GM12878 (cell line): ENCODE results near the gene NRG4. TPM values are rescaled to one million over a fixed set of nuclear protein-coding genes. Genes with fewer than 3 reads are reported as not detected.

ENCODE experiments used
- ATAC-seq: fragments of 200-7000 bp; cut with Tn5 transposase; 3 replicates; pipeline ENCODE4 v1.9.1; 2020; ENCODE audit warnings: mild to moderate bottlenecking, moderate library complexity
- BruUV-seq: library from RNA; stranded (reverse); fragments of 400-500 nt; replicated peaks from 2 replicates; lab custom pipeline; 2021; lab: Mats Ljungman, UMichigan
- CTCF ChIA-PET: fragments of 300-600 bp; sonication (Branson Sonifier 250); formaldehyde crosslinking; extraction: SDS; loops from one replicate; lab custom pipeline; 2021; ENCODE audit warnings: inconsistent platforms; lab: Yijun Ruan, JAX
- POLR2A ChIA-PET: fragments of 350-600 bp; formaldehyde crosslinking; extraction: SDS; loops from one replicate; lab custom pipeline; 2021; ENCODE audit warnings: inconsistent platforms; lab: Charles Lee
- RAD21 ChIA-PET: fragments of 300-600 bp; sonication (Branson Sonifier 250); formaldehyde crosslinking; loops from one replicate; lab custom pipeline; 2023; ENCODE audit warnings: antibody characterized with exemption; ENCODE audit not compliant: unreplicated experiment; lab: Charles Lee
- SMC1A ChIA-PET: fragments of 300-600 bp; sonication (Branson Sonifier 250); formaldehyde crosslinking; loops from one replicate; lab custom pipeline; 2023; ENCODE audit not compliant: unreplicated experiment, uncharacterized antibody; lab: Charles Lee
- DNase-seq: peaks from one replicate; pipeline ENCODE4 v3.0.0-alpha.2; 2011; ENCODE audit warnings: low read depth, low spot score
- FAIRE-seq: peaks from 3 replicates; lab custom pipeline; 2011; peaks lifted over from hg19 to GRCh38; lab: Jason Lieb, UNC
- H2AFZ ChIP-seq: 2 replicates; pipeline ENCODE4 v1.6.0; 2011; ENCODE audit warnings: low read depth, low read length, control low read depth; ENCODE audit not compliant: control insufficient read depth
- H3K27ac ChIP-seq: 2 replicates; pipeline ENCODE4 v1.5.1; 2011; ENCODE audit warnings: control low read depth; ENCODE audit not compliant: control insufficient read depth, insufficient read depth
- H3K27me3 ChIP-seq, 2 experiments: replicated peaks in 1 of 2; 2 replicates each; pipeline versions ENCODE4 v1.6.0 to v1.6.1; 2011; ENCODE audit warnings: low read length in 1 of 2; ENCODE audit not compliant: control insufficient read depth in 2 of 2, insufficient read depth in 2 of 2
- H3K36me3 ChIP-seq, 2 experiments: 2 replicates each; pipeline ENCODE4 v1.5.1; 2011; ENCODE audit warnings: low read length in 1 of 2; ENCODE audit not compliant: control insufficient read depth in 2 of 2, insufficient read depth in 2 of 2
- H3K4me1 ChIP-seq: 2 replicates; pipeline ENCODE4 v1.6.1; 2011; ENCODE audit warnings: mild to moderate bottlenecking, low read length, moderate library complexity, mixed read lengths; ENCODE audit not compliant: control insufficient read depth, insufficient read depth
- H3K4me2 ChIP-seq: 2 replicates; pipeline ENCODE4 v1.6.0; 2011; ENCODE audit warnings: control low read depth; ENCODE audit not compliant: control insufficient read depth, insufficient read depth
- H3K4me3 ChIP-seq: fragments of 200-600 bp; sonication (generic); 2 replicates; pipeline ENCODE4 v1.5.1; 2016
- H3K79me2 ChIP-seq: 2 replicates; pipeline ENCODE4 v1.6.0; 2011; ENCODE audit warnings: low read length; ENCODE audit not compliant: control insufficient read depth, insufficient read depth
- H3K9ac ChIP-seq: 2 replicates; pipeline ENCODE4 v1.8.0; 2011; ENCODE audit warnings: low read length, control low read depth, mixed read lengths; ENCODE audit not compliant: control insufficient read depth, insufficient read depth
- H3K9me3 ChIP-seq: replicated peaks from 3 replicates; pipeline ENCODE4 v1.5.1; 2011; ENCODE audit warnings: mild to moderate bottlenecking, low read length; ENCODE audit not compliant: control insufficient read depth, insufficient read depth
- H4K20me1 ChIP-seq: 2 replicates; pipeline ENCODE4 v1.6.0; 2011; ENCODE audit not compliant: control insufficient read depth, insufficient read depth
- CREM ChIP-seq: IDR thresholded peaks from 2 replicates; pipeline ENCODE4 v1.6.1; 2014; ENCODE audit warnings: antibody characterized with exemption, low read depth
- EGR1 ChIP-seq, 2 experiments: IDR thresholded peaks; 1 replicate in 1 of 2; 2 replicates in 1 of 2; pipeline ENCODE4 v1.6.1; 2011 to 2012; ENCODE audit warnings: low read depth in 2 of 2, low read length in 2 of 2, borderline replicate concordance in 1 of 2, mild to moderate bottlenecking in 1 of 2, moderate library complexity in 1 of 2
- GABPA ChIP-seq: IDR thresholded peaks from 2 replicates; pipeline ENCODE4 v1.6.1; 2014; ENCODE audit warnings: antibody characterized with exemption, low read depth, mild to moderate bottlenecking, inconsistent platforms
- HCFC1 ChIP-seq: fragments of 150-350 bp; IDR thresholded peaks from 2 replicates; pipeline ENCODE4 v1.6.1; 2014; ENCODE audit warnings: low read length
- PBX3 ChIP-seq: IDR thresholded peaks from 2 replicates; pipeline ENCODE4 v1.6.1; 2011; ENCODE audit warnings: mild to moderate bottlenecking, low read depth, low read length, moderate library complexity; ENCODE audit not compliant: insufficient replicate concordance
- POLR2AphosphoS2 ChIP-seq: IDR thresholded peaks from 2 replicates; pipeline ENCODE4 v1.6.1; 2011; ENCODE audit warnings: low read depth, mild to moderate bottlenecking, low read length, improper control_type of control experiment, moderate library complexity
- POLR2AphosphoS5 ChIP-seq: IDR thresholded peaks from 2 replicates; pipeline ENCODE4 v1.6.1; 2011; ENCODE audit warnings: mild to moderate bottlenecking, low read length, inconsistent platforms
- RBBP5 ChIP-seq: fragments of 200-600 bp; sonication (generic); conservative IDR thresholded peaks from 2 replicates; pipeline ENCODE4 v1.6.1; 2016
- RCOR1 ChIP-seq: conservative IDR thresholded peaks from 2 replicates; pipeline ENCODE4 v1.6.1; 2012; ENCODE audit warnings: low read depth, low read length, improper control_type of control experiment
- REST ChIP-seq: IDR thresholded peaks from 2 replicates; pipeline ENCODE4 v1.6.1; 2012; ENCODE audit warnings: mild to moderate bottlenecking, low read depth, low read length
- SKIL ChIP-seq: fragments of 450-650 bp; IDR thresholded peaks from 2 replicates; pipeline ENCODE4 v1.6.1; 2017; ENCODE audit warnings: mild to moderate bottlenecking, low read depth, inconsistent platforms; ENCODE audit not compliant: poor library complexity, severe bottlenecking
- ZBTB11 ChIP-seq: fragments of 450-650 bp; formaldehyde crosslinking; IDR thresholded peaks from 2 replicates; pipeline ENCODE4 v1.5.0; 2022; ENCODE audit warnings: mild to moderate bottlenecking, missing genetic modification characterization
- ZNF274 ChIP-seq: IDR thresholded peaks from one replicate; pipeline ENCODE4 v1.8.0; 2011; ENCODE audit not compliant: insufficient read length, insufficient read depth
- WGBS: methylation state at CpG from one replicate; pipeline ENCODE4 v1.1.6; 2016; ENCODE audit warnings: low lambda C conversion rate; ENCODE audit not compliant: insufficient replicate concordance, insufficient coverage; ENCODE audit errors: missing lambda C conversion rate; 5-methylcytosine and 5-hydroxymethylcytosine counted together
- in situ Hi-C: fragments of 300-500 bp; cut with MboI; formaldehyde crosslinking; loops from 9 replicates; pipeline ENCODE4 v1.14.3; 2018; ENCODE audit warnings: mixed read lengths
- intact Hi-C: fragments of 100-400 bp; cut with micrococcal nuclease; formaldehyde crosslinking; loops from one replicate; pipeline ENCODE4 v1.14.2; 2022; ENCODE audit not compliant: unreplicated experiment
- polyA plus RNA-seq, 11 experiments: library from polyadenylated mRNA; depleted of rRNA in 4 of 11; unstranded in 6 of 11; stranded (reverse) in 5 of 11; fragments of >200 nt; fragmentation: Nextera tagmentation in 4 of 11; fragmentation: Illumina TruSeq in 1 of 11; extraction: Ambion mirVana in 4 of 11; extraction: Trizol in 1 of 11; gene quantifications; 1 replicate in 1 of 11; 2 replicates in 10 of 11; pipeline versions ENCODE4 v1.2.1 to v1.2.3, GENCODE V29; 2011 to 2016; ENCODE audit warnings: inconsistent platforms in 2 of 11, missing spikeins in 2 of 11, low read depth in 1 of 11
- total RNA-seq, 4 experiments: library from RNA; depleted of rRNA in 3 of 4; stranded (reverse); fragments of >200 nt in 3 of 4; fragmentation: Illumina TruSeq in 1 of 4; extraction: Trizol in 1 of 4; gene quantifications; 2 replicates each; pipeline versions ENCODE4 v1.2.1 to v1.2.3, GENCODE V29; 2013 to 2021

Gene NRG4
- total and polyA plus RNA-seq, 10 of the 15 experiments (the other 5 are each of a cell fraction or from before 2014, with no cell fraction given): 0.76 to 8.3 (median 5.5) TPM

GRCh38 chr15:76006136-76006778 is 6.0 kb downstream of the NRG4 start:
- H3K4me3 ChIP-seq: no peak overlapping the region
- H3K27ac ChIP-seq: no peak overlapping the region
- 0% methylated on average over 2 of the region's 2 CpGs for WGBS
- H3K79me2 ChIP-seq: no peaks in the 10 kb centered on the region
- H3K36me3 ChIP-seq: no peaks in the 10 kb centered on the region
- H3K9ac ChIP-seq: no peak overlapping the region
- CTCF ChIA-PET: interaction anchor here (0.9 kb wide), 1 partner anchor 144 kb away, joined by 4 read pairs; no protein-coding TSS in a partner anchor
- RAD21 ChIA-PET: interaction anchor here (1.3 kb wide), 1 partner anchor 53 kb away, joined by 3 read pairs; no protein-coding TSS in a partner anchor
- ATAC-seq: no peak; the same call in 2 of the 3 replicates
- H3K4me2 ChIP-seq: no peak overlapping the region
- no peaks in the 10 kb centered on the region for H4K20me1 ChIP-seq
- no peak overlapping the region for H2AFZ ChIP-seq
- no peak for DNase-seq
- H3K27me3 ChIP-seq: no peaks in the 10 kb centered on the region
- intact Hi-C loops: no loop called here
- POLR2A ChIA-PET: no interaction called here
- no peaks in the 10 kb centered on the region for H3K4me1 ChIP-seq
- H3K9me3 ChIP-seq: no peaks in the 10 kb centered on the region
- no peak for FAIRE-seq
- SMC1A ChIA-PET: interaction anchor here (0.9 kb wide), 1 partner anchor 27 kb away, joined by 3 read pairs; no protein-coding TSS in a partner anchor
- in situ Hi-C loops: no loop called here
- no TSS peak for BruUV-seq
- no peak for TF ChIP-seq EGR1 (IDR thresholded peaks at IDR 0.05; ENCODE audit: borderline replicate concordance in 1 of 2, low read depth in 2 of 2, low read length in 2 of 2)
- no peak for TF ChIP-seq ZNF274
- TF ChIP-seq RBBP5: no peak
- no peak for TF ChIP-seq SKIL
- TF ChIP-seq ZBTB11 (CRISPR knock-in tag): no peak
- TF ChIP-seq REST: no peak
- no peak for TF ChIP-seq GABPA
- no peak for TF ChIP-seq HCFC1
- TF ChIP-seq POLR2AphosphoS5: no peak
- TF ChIP-seq POLR2AphosphoS2: no peak
- no peak for TF ChIP-seq CREM
- TF ChIP-seq RCOR1: no peak
- no peak for TF ChIP-seq PBX3
